HL-60/S4 treated with phorbol 12-myristate 13-acetate at 8.2 ng/mL for 4 days and 3 days (cell line): Measurements from ENCODE around the gene IGFBP3.

Experiments
- in situ Hi-C: fragments of 300-500 bp; cut with MboI; formaldehyde crosslinking; loops from 2 replicates; pipeline ENCODE4 v1.15.0; 2022; ENCODE audit warnings: low sequenced_read_pairs

The IGFBP3 gene

GRCh38 chr7:45893996-45894664 lies 26.9 kb downstream of the IGFBP3 start:
- in situ Hi-C loops: no loop called here

DNA sequence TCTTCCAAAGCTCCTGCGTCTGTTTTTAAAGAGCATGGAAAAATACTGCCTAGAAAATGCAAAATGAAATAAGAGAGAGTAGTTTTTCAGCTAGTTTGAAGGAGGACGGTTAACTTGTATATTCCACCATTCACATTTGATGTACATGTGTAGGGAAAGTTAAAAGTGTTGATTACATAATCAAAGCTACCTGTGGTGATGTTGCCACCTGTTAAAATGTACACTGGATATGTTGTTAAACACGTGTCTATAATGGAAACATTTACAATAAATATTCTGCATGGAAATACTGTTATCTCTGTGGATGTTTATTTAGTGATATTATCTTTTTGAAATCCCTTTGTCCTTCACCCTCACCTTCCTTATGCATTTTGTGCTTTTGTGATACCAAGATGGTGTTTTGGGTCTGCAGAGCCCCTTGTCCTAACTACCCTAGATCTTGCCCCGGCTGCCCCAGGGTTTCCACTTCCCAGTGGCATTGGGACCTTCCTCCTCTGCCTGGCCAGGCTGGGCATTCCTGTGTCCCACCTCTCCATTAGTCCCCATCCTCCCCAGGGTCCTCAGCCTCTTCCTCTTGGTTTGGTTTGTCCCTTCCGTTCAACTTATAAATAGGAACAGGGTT lies 27.6 kb downstream of the IGFBP3 start:
- in situ Hi-C loops: no loop called here

GRCh38 chr7:45892407-45893035 lies 28.6 kb downstream of the IGFBP3 start:
- in situ Hi-C loops: no loop called here

DNA sequence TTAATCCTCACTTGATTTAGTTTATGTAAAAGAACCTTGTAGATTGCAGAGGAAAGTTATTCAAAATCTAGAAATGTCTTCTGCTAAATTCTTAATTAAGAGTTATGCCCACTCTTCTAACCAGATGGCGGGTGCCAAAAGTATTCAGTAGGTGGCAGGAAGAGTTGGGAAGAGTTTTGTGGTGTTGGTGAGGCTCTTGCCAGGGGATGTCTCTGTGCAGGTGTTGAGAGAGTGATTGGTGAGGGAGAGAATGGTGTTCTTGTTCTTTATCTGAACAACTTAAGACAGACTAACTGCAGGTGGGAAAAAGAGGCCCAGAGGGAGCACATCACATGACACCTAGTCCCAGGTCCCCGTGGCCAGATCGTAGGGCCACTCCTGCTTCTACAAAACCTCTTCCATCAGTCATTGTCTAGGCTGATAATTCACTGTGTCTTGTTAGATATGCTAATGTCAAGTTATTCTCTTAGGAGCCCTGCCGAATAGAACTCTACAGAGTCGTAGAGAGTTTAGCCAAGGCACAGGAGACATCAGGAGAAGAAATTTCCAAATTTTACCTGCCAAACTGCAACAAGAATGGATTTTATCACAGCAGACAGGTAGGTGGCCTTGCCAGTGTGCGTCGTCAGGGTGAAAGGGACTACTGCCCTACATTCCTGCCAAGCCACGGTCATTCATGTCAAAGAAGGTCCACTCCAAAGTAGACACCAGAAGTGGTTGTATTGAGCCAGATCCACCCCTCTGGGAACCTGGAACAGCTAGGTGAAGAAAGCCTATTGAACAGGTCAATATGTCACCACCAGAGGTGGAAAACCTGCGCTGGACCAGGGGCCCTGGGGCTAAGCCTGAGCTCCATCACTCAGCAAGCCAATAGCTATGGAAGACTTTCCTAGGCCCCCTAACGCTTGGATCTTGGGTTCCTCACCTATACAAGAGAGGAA lies 29.3 kb downstream of the IGFBP3 start:
- in situ Hi-C loops: no loop called here

DNA sequence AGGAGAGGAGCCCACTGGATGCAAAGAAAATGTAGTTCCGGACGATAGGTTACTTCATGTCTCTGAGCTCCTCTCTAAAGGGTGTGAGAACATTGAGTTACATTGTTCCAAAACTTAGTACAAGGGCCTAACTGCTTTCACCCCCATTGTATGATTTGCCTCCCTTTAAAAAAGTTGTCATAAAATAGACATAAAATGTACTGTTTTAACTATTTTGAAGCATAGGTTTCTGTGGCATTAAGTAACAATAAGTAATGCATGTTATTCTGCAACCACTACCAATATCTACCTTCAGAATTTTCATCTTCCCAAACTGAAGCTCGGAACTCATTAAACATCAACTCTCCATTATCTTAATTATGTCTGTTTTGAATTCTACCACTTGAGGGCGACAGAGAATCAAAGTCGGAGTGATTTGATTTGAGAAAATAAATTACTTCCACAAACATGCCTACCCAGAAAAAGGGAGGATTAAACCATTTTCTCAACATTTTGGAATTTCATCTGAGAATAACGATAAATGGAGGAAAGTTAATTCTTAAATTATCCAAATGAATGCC lies 30.1 kb downstream of the IGFBP3 start:
- in situ Hi-C loops: no loop called here

DNA sequence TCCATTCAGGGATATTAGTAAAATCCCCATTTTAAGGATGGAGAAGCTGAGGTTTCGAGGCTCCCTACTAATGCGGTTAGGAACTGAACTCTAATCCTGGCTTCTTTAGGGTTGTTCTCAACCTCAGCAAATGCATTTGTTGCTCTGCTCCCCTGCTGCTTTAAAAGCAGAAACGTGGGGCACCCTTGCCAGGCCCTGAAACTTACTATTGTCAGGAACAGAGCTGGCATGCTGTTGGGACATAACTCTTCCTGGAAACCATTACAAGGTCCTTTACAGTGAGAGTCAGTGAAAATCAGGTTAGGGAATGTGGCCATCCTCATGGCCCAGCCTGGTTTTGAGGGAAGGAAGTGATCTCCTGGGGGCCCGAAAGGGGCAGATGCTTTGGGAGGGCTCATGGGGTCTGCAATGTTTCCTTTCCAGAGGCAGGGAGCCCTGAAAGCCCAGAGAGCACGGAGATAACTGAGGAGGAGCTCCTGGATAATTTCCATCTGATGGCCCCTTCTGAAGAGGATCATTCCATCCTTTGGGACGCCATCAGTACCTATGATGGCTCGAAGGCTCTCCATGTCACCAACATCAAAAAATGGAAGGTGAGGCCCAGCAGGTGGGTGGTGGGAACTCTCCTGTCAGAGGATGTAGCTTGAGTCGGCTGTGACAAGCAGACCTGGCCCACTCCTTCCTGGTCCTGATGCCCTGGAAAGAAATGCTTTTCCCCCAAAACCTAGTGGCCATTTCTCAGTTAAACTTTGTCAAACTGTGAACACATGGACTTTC lies 30.8 kb downstream of the IGFBP3 start:
- in situ Hi-C loops: no loop called here

DNA sequence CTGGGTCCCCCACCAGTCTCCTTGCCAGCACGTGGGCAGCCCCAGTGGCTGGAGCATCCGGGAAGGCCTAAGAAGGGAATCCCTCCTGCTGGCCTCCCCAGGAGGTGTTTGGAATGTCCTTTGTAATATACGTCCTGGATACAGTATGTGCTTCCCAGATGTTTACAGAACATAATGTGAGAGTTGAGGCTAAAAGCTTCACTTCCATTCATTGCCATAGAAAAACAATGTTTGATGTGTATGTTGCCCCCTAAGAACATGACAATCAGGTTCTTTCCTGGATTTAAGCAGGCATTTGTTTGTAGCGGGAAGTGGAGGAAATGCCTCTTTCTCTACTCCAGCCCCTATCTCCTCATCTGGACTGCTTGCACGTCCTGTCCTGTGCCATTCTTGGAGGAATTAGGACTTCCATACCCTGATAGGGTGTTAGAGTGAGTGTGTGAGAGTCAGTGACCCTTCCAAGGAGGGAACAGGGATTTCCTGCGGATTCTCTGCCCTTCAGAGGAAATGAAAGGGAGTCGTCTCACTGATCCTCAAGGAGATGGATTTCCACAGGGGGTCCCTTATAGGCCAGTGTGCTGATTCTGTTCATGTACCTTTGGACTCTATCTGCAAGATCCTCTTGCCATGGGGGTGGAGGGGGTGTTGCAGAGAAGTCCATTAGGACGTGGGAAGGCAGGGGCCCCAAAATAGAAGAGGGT lies 31.6 kb downstream of the IGFBP3 start:
- in situ Hi-C loops: no loop called here

DNA sequence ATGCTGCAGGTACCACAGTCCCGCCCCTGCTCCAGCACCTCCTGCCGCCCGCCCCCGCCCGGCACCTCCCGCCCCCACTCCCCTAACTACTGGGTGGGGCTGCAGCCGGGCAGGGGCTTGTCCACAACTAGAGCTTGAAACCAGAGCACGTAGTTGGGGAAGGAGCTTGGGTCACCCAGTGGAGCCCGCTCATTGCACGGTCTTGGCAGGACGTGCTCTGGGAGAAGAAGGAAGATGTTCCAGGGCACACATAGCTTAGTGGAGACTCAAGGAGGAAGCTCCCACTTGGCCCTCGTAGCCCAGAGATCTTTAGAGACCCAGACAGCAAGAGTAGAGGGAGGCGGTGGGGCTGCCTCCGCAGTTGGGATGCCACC lies 32.1 kb downstream of the IGFBP3 start:
- in situ Hi-C loops: no loop called here

DNA sequence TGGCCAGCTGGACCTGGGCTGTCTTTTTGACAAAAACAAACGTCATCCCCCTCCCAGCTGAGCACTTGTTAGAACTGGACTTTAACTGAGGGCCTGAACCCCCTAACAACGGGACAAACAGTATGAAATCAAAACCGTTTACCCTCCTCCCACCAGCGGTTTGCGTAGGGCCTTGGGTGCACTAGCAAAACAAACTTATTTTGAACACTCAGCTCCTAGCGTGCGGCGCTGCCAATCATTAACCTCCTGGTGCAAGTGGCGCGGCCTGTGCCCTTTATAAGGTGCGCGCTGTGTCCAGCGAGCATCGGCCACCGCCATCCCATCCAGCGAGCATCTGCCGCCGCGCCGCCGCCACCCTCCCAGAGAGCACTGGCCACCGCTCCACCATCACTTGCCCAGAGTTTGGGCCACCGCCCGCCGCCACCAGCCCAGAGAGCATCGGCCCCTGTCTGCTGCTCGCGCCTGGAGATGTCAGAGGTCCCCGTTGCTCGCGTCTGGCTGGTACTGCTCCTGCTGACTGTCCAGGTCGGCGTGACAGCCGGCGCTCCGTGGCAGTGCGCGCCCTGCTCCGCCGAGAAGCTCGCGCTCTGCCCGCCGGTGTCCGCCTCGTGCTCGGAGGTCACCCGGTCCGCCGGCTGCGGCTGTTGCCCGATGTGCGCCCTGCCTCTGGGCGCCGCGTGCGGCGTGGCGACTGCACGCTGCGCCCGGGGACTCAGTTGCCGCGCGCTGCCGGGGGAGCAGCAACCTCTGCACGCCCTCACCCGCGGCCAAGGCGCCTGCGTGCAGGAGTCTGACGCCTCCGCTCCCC lies 32.7 kb downstream of the IGFBP3 start, which contains the start of gene IGFBP1:
TSS of gene IGFBP1 (plus strand) at position 304 of the 808 bp plus-strand sequence. CDS start at position 469, 165 bp downstream.
- in situ Hi-C loops: no loop called here

DNA sequence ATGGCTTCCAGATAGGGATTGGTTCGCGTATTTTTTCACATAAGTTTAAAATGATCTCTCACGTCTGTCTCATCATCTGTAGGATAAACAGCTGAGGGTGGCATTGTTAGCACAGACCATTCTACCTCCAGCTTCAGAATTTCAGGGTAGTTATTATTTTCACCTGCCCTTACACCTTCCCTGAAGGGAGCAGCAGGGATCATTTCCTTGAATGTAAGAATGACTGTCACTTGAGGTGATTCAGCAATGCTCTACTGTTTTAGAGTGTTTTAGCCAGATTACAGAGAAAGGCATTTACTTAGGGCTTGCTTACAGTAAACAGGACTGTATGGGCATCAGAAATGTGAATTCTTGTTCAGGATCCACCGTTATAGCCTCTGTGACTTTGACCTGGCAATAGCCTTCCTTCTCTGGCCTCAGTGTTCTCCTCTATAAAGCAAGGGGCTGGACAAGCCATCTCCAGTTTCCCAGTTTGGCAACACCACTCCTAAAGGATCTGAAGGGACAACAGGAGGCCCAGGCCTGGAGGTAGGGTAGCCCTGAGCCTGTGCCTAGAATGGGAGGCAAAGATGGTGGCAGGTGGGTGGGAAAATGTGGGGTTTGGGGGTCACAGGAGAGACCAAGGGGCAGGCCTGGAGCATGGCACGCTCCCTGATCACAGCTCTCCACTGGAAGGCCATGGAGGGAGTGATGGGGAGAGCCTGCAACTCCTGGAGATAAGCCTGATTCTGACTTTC lies 34.0 kb downstream of the IGFBP3 start:
- in situ Hi-C loops: no loop called here

DNA sequence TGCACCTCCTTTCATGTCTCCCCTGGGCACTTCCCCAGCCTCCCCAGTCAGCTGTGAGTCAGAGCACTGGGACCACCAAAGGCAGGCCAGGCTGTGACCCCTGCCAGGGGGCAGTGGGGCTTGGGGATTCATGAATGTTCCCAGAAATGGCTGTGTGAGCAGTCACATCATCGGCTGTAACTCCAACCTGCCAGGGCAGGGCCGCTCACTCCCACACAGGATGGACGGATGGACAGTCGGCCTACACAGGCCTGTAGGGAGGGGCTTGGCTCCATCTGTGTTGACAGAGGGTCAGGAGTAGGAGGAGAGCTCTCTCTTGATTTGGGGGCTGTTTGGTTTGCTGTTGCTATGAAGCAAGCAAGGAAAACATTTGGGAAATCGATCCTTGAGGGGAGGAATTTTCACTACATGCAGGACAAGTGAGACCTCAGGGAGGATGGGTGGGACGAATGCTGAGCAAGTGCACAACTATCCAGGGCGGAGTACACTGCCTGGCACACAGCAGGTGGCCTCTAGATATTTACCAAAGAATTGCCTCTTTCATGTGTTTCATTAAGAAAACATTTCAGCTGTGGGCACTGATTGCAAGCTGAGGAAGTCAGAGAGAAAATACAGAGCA lies 35.7 kb downstream of the IGFBP3 start:
- in situ Hi-C loops: no loop called here

- in situ Hi-C loops: no loop called here
Observed at GRCh38 chr7:45884136-45884535, 36.9 kb downstream of the IGFBP3 start.

- in situ Hi-C loops: no loop called here
Observed at GRCh38 chr7:45882465-45882810, 38.6 kb downstream of the IGFBP3 start.

- in situ Hi-C loops: no loop called here
Observed at GRCh38 chr7:45881759-45882464, 39.2 kb downstream of the IGFBP3 start.

DNA sequence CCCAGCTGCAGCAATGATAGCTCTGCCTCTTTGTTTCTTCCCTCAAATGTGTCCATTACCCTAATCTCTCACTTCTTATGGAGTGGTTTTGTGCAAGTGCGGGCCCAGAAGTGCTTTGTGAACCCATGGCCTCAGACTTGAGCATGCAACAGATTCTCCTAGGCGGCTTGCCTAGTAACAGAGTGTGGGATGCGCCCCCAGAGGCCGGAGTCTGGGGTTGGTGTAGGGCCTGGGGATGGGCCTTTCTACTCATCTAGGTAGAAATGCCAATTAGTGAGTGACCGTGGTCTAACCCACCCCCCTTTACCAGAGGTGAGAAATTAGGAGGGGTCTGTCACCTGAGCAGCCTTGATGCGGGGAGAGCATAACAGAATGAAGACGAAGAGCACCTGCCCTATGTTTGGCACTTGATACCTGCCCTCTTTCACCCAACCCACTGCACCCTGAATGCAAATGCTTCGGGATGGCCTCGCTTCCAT lies 39.8 kb downstream of the IGFBP3 start:
- in situ Hi-C loops: no loop called here

GRCh38 chr7:45880433-45880860 lies 40.6 kb downstream of the IGFBP3 start:
- in situ Hi-C loops: no loop called here
